NCI-H2107 treated with DMSO at 0.1 percent for 48 hours (cell line): ENCODE measurements around the gene ZNF420.
A peak's percentile ranks its signal among the peaks of the same experiment; 100 is the strongest.
"Not testable (repeated sequence)": the region's sequence is repeated elsewhere in the genome, so short reads cannot be mapped to it uniquely, and the experiment has no call there.

ENCODE experiments used
- DNase-seq: peaks from one replicate; lab custom pipeline; 2025; ENCODE audit not compliant: unreplicated experiment; lab: John Stamatoyannopoulos, UW

Gene ZNF420

GRCh38 chr19:37077934-37078716 is at the start of gene ZNF420:
Gene ZNF420, plus strand, starts transcription at chr19:37078433. Its CDS starts 10,686 bp downstream, at chr19:37089119.
- peak; percentile 79 for DNase-seq

- no peak for DNase-seq
Measured at GRCh38 chr19:37045140-37045539, 33.1 kb upstream of the ZNF420 start.

- DNase-seq, result no peak
Measured at GRCh38 chr19:37055330-37055729, 22.9 kb upstream of the ZNF420 start.

- no peak for DNase-seq
Measured at GRCh38 chr19:37056776-37057175, 21.5 kb upstream of the ZNF420 start.

- DNase-seq, result no peak
Measured at GRCh38 chr19:37059142-37059541, 19.1 kb upstream of the ZNF420 start.

- DNase-seq, result not testable (repeated sequence)
Measured at GRCh38 chr19:37064886-37065285, 13.3 kb upstream of the ZNF420 start.

GRCh38 chr19:37074111-37074510 is 4.1 kb upstream of the ZNF420 start:
- no peak for DNase-seq

- no peak for DNase-seq
Measured at GRCh38 chr19:37074819-37075362, 3.3 kb upstream of the ZNF420 start.

- DNase-seq, result not testable (repeated sequence)
Measured at GRCh38 chr19:37076524-37076923, 1.7 kb upstream of the ZNF420 start.

GRCh38 chr19:37077501-37077933 is 716 bp upstream of the ZNF420 start:
- peak; percentile 33 for DNase-seq

- DNase-seq, result no peak
Measured at GRCh38 chr19:37078717-37079032, 442 bp downstream of the ZNF420 start.

- no peak for DNase-seq
Measured at GRCh38 chr19:37079238-37079637, 1.0 kb downstream of the ZNF420 start.

GRCh38 chr19:37082307-37082706 is 4.1 kb downstream of the ZNF420 start:
- no peak for DNase-seq

GRCh38 chr19:37087110-37087509 is 8.9 kb downstream of the ZNF420 start:
- DNase-seq, result no peak

GRCh38 chr19:37095859-37096258 is 17.6 kb downstream of the ZNF420 start:
- DNase-seq, result no peak

- DNase-seq, result no peak
Measured at GRCh38 chr19:37098570-37098969, 20.3 kb downstream of the ZNF420 start.

- not testable (repeated sequence) for DNase-seq
Measured at GRCh38 chr19:37104135-37104534, 25.9 kb downstream of the ZNF420 start.

GRCh38 chr19:37111753-37112152 is 33.5 kb downstream of the ZNF420 start:
- not testable (repeated sequence) for DNase-seq

- DNase-seq, result no peak
Measured at GRCh38 chr19:37114001-37114400, 35.8 kb downstream of the ZNF420 start.

GRCh38 chr19:37122093-37122492 is 43.9 kb downstream of the ZNF420 start:
- DNase-seq, result not testable (repeated sequence)

- no peak for DNase-seq
Measured at GRCh38 chr19:37127999-37128820, 50.0 kb downstream of the ZNF420 start.

GRCh38 chr19:37128821-37129177 is 50.6 kb downstream of the ZNF420 start:
- DNase-seq, result no peak
